ENCODE measurements around the gene MR1. TPM values are rescaled to one million over a fixed set of nuclear protein-coding genes. Genes with fewer than 3 reads are reported as not detected.

MR1 gene
- total RNA-seq, 1 donor from 2014 or later = 28.7 TPM

DNA sequence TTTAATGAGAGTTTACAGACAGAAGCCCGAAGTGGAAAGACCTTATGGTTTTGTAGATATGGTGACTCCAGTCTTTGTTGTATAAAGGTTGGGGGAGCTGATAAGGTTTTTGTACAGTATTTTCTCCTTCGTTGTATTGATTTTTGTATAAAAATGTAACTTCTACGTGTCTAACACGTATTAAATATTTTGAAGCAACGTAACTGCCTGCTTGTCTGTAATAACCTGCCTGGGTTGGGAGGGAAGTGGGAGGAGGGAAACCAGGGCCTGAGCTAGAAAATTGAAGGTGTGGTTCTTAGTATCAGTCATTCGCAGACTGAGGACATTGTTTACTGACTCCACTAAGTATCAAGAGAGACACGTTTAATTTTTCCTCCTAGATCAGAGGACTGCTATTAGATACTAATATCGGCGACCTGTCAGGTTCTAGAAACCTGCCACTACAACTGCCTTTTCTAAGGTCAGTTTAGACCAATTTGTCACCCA, 56.9 kb downstream of the MR1 start:
- DNase-seq (ENCODE audit: low read depth) = no peak

- no peak for DNase-seq (ENCODE audit: low read depth)
Observed at GRCh38 chr1:181091309-181092040, 57.7 kb downstream of the MR1 start.

GRCh38 chr1:181092056-181092455, 58.3 kb downstream of the MR1 start:
- no peak for DNase-seq (ENCODE audit: low read depth)

- no peak for DNase-seq (ENCODE audit: low read depth)
Observed at GRCh38 chr1:181092883-181093458, 59.2 kb downstream of the MR1 start.

DNA sequence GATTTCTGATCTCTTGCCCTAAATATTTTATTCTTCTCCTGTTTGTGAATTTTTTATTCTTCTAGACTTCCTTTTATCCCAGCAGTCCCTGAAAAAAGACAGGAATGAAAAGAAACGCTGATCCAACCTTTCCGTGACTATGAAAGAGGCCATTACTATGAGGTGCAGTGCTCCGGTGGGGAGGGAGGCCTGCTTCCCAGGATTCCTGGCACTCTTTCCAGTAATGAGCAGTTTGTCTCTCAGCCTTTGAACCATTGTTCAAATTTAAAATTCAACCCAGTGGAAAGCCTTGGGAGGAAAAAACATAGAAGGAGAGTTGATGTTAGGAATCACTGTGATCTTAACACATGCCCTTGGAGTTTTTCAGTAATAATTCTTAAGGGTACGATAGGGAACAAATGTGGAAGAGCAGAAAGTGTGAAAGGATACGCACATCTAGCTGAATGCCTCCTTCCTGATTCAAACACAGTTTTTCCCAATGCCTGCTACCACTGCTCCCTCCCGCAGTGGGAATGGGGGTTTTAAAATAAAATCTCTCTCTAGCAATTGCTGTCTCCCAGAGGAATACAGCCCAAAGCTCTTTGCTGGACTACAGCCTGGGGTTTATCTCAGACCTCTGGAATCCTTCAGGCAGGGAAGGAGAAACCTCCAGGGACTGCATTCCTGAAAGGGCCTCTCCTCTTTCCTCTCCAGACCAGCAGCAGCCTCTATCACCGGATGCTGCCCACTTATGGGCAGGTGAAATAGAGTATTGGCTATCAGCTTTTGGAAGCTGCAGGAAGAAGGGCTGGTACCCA, 60.8 kb downstream of the MR1 start:
- no peak for DNase-seq (ENCODE audit: low read depth)

GRCh38 chr1:181095260-181095659, 61.5 kb downstream of the MR1 start:
- DNase-seq (ENCODE audit: low read depth) = no peak

- no peak for DNase-seq (ENCODE audit: low read depth)
Observed at GRCh38 chr1:181095763-181096184, 62.0 kb downstream of the MR1 start.

- no peak for DNase-seq (ENCODE audit: low read depth)
Observed at GRCh38 chr1:181097242-181097641, 63.5 kb downstream of the MR1 start.

- DNase-seq (ENCODE audit: low read depth) = no peak
Observed at GRCh38 chr1:181099152-181100014, 65.6 kb downstream of the MR1 start.

DNA sequence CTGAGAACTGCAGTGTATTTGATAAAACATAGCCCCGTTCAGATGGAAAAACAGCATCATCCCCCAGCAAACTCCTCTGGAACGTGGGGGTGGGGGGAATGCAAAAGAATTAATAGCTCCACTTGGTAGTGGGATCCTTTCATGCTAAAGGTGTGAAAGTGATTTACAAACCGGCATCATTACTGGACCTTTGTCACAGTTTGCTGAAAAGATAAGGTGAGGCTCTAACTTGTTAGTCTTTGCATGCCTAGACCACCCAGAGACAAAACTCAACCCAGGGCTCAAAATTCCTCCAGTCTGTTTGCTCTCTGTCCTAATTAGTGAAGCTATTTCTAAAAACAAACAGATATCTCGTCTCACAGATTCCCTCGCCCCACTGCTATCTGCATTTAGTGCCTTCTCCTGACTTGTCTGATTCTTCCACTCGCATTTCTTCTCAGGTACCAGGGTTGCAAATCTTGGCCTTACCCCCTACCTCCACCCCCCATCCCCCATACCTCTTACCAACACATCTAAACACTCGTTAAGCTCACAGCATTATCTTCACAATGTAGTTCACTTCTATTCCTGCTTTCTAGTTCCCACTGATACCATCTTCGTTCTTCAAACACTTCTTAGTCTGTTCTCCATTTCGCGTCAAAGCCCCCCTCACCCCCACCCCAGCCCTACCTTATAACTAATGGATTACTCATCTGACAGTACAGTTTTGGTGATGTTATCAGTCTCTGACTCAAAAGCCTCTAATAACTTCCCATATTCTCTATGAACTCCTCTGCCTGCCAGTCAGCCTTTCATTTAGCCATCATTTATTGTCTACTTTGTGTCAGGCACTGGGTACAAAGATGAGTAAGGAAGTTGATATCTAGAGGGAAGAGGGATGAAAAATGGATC, 66.5 kb downstream of the MR1 start:
- no peak for DNase-seq (ENCODE audit: low read depth)

DNA sequence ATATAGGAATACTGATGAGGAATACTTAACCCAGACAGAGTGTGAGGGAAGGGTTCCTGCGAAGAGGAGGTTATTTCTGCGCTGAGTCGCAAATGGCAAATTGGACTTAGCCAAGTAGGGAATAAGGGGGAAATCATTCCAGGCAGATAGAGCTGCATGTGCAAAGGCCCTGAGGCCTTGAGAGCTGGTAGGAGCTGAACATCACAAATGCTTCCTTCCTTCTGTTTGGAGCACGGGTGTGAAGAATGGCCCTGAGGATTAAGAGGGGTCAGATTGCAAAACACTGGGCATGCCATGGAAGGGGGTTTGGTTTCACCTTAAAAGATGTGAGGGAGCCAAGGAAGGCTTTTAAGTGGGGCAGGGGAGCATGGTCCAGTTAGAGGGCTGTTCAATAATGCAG, 67.2 kb downstream of the MR1 start:
- DNase-seq (ENCODE audit: low read depth) = no peak

DNA sequence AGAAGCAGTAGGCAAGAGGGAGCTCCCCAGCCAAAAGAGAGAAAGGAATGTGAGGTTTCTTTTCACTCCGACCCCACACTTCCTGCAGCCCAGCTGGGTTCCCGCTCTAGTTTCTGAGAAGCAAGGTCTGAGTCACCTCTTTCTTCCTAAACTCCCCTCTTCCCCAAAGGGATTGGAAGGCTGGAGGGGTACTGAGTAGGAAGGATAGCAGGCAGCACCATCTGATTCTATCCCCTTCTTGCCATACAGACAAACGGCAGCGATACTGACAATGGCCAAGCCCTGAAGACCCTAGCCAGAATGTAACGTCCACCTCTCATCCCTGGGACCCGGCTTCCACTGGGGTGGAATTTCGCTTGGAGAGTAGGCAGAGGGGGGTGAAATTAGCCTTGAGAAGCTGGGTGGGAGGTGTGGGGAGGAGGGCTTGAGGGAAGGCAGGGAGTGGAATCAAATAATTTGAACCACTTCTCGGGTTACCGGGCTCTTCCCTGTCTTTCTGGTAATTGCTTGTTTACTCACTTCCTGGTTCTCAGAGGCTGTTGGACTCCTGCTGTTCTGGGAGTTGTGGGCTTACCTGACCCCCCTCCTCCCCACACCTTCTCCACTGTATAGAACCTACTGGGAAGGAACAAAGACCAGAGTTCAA, 67.9 kb downstream of the MR1 start:
- DNase-seq (ENCODE audit: low read depth) = no peak

DNA sequence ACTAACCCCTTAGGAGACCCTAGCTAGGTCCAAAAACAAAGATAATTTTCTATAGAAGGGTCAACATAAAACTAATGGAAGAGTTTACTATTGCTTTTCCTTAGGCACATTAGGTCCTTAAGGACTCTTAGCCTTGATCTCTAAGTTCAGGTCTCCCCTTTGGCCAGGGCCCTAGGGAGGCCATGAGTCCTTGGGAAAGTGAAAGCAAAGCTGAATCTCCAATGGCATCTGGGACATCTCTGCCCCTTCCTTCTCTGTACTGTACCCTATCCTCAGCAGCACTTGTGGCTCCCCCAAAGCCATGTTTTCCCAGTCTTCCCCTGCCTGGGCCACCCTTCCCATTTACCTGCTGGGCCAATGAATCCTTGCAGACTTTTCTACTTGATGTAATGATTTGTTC, 69.1 kb downstream of the MR1 start:
- DNase-seq (ENCODE audit: low read depth) = no peak

- no peak for DNase-seq (ENCODE audit: low read depth)
Observed at GRCh38 chr1:181103399-181103798, 69.6 kb downstream of the MR1 start.

- DNase-seq (ENCODE audit: low read depth) = no peak
Observed at GRCh38 chr1:181104042-181104789, 70.4 kb downstream of the MR1 start.

- no peak for DNase-seq (ENCODE audit: low read depth)
Observed at GRCh38 chr1:181104790-181105133, 71.0 kb downstream of the MR1 start.

GRCh38 chr1:181105134-181106021, 71.6 kb downstream of the MR1 start:
- peak; percentile 53 for DNase-seq (ENCODE audit: low read depth)

DNA sequence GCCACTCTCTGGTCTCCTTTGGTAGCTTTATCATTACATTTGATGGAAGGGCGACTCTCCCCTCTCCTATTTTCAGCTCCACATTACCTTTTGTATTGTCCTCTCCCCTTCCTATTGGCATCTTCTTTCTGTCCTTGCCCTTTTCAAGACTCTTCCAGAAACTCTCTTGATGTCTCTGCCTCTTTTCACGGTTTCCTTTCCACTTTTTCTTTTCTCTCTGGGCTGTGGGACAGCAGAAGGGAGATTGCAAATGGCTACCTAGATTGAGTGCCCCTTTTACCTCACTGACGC, 72.2 kb downstream of the MR1 start:
- DNase-seq (ENCODE audit: low read depth) = no peak

DNA sequence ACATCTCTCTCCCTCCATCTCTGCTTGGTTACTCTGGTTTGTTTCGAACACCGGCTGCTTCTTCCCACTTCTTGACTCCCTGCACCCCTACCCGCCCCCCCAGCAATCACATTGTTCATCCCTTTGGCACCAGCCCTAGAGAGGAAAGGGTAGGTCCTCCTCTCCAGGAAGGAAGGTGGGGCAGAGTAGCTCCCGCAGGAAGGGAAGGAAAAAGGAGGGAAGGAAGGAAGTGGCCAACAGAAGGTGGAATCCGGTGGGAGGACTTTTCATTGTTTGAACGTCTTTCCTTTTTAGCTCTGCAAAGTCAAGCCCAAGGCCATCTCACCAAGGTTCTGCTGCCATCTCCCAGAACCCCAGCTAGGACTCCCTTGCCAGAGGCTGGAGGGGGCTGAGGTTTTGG, 72.7 kb downstream of the MR1 start:
- no peak for DNase-seq (ENCODE audit: low read depth)
